ENCODE data around the gene ARHGAP32. TPM values are rescaled to one million over a fixed set of nuclear protein-coding genes. Genes with fewer than 3 reads are reported as not detected.
"Not testable (repeated sequence)": the region's sequence is repeated elsewhere in the genome, so short reads cannot be mapped to it uniquely, and the experiment has no call there.

ARHGAP32 gene
- total and polyA plus RNA-seq, 9 donors = 5.9 to 34.8 (median 28.4) TPM

GRCh38 chr11:129145276-129145675 is 46.8 kb downstream of the ARHGAP32 start:
- no peak for DNase-seq
- Histone ChIP-seq H3K4me1 (ENCODE audit: insufficient read depth) (no peaks in the 10 kb centered on the region), H3K36me3 (no peaks in the 10 kb centered on the region), H3K9me3 (no peaks in the 10 kb centered on the region), H3K27me3 (no peaks in the 10 kb centered on the region), H3K27ac (no peak overlapping the region), H3K4me3 (no peak overlapping the region)
- TF ChIP-seq CTCF (IDR thresholded peaks at IDR 0.05) (no peak), POLR2A (IDR thresholded peaks at IDR 0.05) (no peak), EP300 (IDR thresholded peaks at IDR 0.05) (no peak)
- intact Hi-C loops (cut with DNase I) = no loop called here

- no peak for DNase-seq
- intact Hi-C loops (cut with DNase I) = no loop called here
- 85 to 91% (median 86%) methylated on average over 2 of the region's 2 CpGs for WGBS, 3 donors
- Histone ChIP-seq H3K27ac (no peak overlapping the region), H3K36me3 (no peaks in the 10 kb centered on the region), H3K4me3 (no peak overlapping the region), H3K27me3 (no peaks in the 10 kb centered on the region), H3K4me1 (ENCODE audit: insufficient read depth) (no peaks in the 10 kb centered on the region), H3K9me3 (no peaks in the 10 kb centered on the region)
- no peak for TF ChIP-seq POLR2A (IDR thresholded peaks at IDR 0.05)
- TF ChIP-seq EP300 (IDR thresholded peaks at IDR 0.05) = no peak
- no peak for TF ChIP-seq CTCF (IDR thresholded peaks at IDR 0.05)
These were observed 47.9 kb downstream of the ARHGAP32 start for GRCh38 chr11:129144256-129144655.

GRCh38 chr11:129143335-129143734 is 48.8 kb downstream of the ARHGAP32 start:
- H3K4me1 ChIP-seq (ENCODE audit: insufficient read depth) = no peaks in the 10 kb centered on the region
- intact Hi-C loops (cut with DNase I) = no loop called here
- 72 to 92% (median 83%) methylated on average over 8 of the region's 8 CpGs for WGBS, 3 donors
- no peaks in the 10 kb centered on the region for H3K27me3 ChIP-seq
- H3K27ac ChIP-seq = no peak overlapping the region
- peak in 2 of 5 donors; percentile 15 to 68 for DNase-seq
- no peaks in the 10 kb centered on the region for H3K36me3 ChIP-seq
- no peak overlapping the region for H3K4me3 ChIP-seq
- TF ChIP-seq EP300 (IDR thresholded peaks at IDR 0.05) = no peak
- no peak for TF ChIP-seq CTCF (IDR thresholded peaks at IDR 0.05)
- TF ChIP-seq POLR2A (IDR thresholded peaks at IDR 0.05) = no peak
- no peaks in the 10 kb centered on the region for H3K9me3 ChIP-seq

- no peak for DNase-seq
- no peaks in the 10 kb centered on the region for H3K36me3 ChIP-seq
- intact Hi-C loops (cut with DNase I) = no loop called here
- WGBS, 3 donors = 76 to 80% (median 79%) methylated on average over 8 of the region's 8 CpGs
- no peak overlapping the region for H3K4me3 ChIP-seq
- no peak for TF ChIP-seq EP300 (IDR thresholded peaks at IDR 0.05)
- no peaks in the 10 kb centered on the region for H3K4me1 ChIP-seq (ENCODE audit: insufficient read depth)
- no peak overlapping the region for H3K27ac ChIP-seq
- H3K27me3 ChIP-seq = no peaks in the 10 kb centered on the region
- no peaks in the 10 kb centered on the region for H3K9me3 ChIP-seq
These were observed 50.2 kb downstream of the ARHGAP32 start for GRCh38 chr11:129141748-129142523.

GRCh38 chr11:129131316-129131715 is 60.8 kb downstream of the ARHGAP32 start:
- Histone ChIP-seq H3K4me3 (no peak overlapping the region), H3K27ac (no peak overlapping the region), H3K27me3 (no peaks in the 10 kb centered on the region), H3K36me3 (no peaks in the 10 kb centered on the region), H3K4me1 (ENCODE audit: insufficient read depth) (no peaks in the 10 kb centered on the region), H3K9me3 (no peaks in the 10 kb centered on the region)
- WGBS, 3 donors = 93 to 94% (median 94%) methylated on average over 6 of the region's 6 CpGs
- intact Hi-C loops (cut with DNase I) = no loop called here
- TF ChIP-seq CTCF (IDR thresholded peaks at IDR 0.05) (no peak), EP300 (IDR thresholded peaks at IDR 0.05) (no peak), POLR2A (IDR thresholded peaks at IDR 0.05) (no peak)
- no peak for DNase-seq

GRCh38 chr11:129128881-129129620 is 63.1 kb downstream of the ARHGAP32 start:
- H3K36me3 ChIP-seq; H3K4me1 ChIP-seq (ENCODE audit: insufficient read depth); intact Hi-C loops (cut with DNase I); H3K4me3 ChIP-seq; H3K9me3 ChIP-seq; H3K27ac ChIP-seq; H3K27me3 ChIP-seq: not testable (repeated sequence)
- 97 to 98% (median 97%) methylated on average over 38 to 51 of the region's 51 CpGs for WGBS, 3 donors
- peak in 1 of 5 donors; percentile 13 for DNase-seq
